RKO (cell line): Measurements from ENCODE around the gene LRATD1.
A peak's percentile ranks its signal among the peaks of the same experiment; 100 is the strongest.
"Not testable (repeated sequence)": the region's sequence is repeated elsewhere in the genome, so short reads cannot be mapped to it uniquely, and the experiment has no call there.

ENCODE experiments used
- DNase-seq: peaks from one replicate; pipeline ENCODE4 v3.0.0-alpha.2; 2016; ENCODE audit warnings: low spot score

The LRATD1 gene, protein sequence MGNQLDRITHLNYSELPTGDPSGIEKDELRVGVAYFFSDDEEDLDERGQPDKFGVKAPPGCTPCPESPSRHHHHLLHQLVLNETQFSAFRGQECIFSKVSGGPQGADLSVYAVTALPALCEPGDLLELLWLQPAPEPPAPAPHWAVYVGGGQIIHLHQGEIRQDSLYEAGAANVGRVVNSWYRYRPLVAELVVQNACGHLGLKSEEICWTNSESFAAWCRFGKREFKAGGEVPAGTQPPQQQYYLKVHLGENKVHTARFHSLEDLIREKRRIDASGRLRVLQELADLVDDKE

DNA sequence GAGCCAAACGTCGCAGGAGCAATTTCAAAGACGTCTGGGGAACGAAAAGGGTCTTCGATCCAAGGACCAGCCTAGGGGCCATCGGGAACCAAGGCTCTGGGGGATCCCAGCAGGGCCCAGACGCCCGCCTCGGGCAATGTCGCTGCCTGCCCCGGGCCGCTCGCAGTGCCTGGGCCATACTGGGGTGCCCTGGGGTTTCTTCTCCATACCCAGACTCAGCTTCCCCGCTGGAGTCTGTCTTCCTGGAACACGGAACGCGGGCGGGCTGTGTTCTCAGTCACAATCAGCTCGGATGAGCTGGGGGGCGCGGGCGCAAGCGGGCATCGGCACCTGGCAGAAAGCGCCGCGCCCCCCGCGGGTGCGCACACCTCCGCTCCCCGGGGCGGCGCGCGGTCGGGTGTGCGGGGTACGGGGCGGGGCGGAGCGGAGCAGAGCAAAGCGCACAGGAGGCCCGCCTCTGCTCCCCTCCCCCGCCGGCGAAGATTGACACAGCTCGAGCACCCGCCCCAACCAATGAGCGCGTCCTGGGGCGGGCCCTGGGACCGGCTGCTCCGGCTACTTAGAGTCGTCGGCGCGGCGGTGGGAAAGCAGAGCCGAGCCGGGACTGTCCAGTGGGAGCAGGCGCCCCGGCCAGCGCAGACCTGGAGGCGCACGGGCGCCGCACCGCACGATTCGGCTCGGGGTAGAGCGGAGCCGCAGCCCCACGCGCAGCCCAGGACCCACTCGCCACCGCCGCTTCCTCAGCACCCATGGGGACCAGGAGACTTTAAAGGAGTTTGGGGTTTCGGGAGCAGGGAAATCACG, at the start of gene LRATD1:
LRATD1 (plus strand) TSS at position 585 of the 804 bp plus-strand sequence. CDS start 1,263 bp downstream, outside the sequence.
- peak; percentile 75 for DNase-seq

DNA sequence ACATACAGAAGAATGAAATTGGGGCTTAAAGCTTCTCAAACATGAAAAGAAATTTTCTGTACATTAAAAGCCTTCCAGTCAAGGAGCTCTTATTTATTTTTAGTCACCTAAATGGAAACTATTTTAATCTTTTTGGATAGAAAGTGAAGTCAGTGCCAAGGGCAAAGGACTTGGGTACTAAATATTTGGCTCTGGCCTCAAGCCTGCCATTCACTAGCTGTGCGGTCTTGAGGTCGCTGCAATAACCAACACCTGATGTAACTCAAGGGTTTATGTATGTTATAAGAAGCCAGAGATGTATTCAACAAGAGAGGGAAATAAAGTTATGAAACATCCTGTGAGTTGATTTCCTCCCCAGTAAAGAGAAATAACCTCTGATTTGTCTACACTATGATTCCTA, 49.5 kb upstream of the LRATD1 start:
- DNase-seq: no peak

DNA sequence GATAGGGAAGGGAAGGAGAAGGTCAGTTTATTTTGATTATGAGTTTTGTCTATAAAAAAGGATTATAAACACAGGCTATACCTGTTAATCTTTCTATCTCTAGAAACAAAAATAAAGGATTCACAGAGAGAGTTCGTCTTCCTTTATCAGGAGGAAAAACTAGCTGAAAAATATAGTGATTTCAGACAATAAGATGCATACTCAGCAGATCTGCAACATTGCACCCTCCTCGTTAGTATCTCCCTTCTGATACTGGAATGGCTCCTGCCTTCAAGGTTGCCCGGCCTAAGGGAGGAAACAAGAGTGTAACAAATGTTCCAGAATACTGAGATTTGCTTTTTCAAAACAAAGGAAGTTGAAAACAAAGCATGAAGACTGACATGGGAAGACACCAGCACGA, 48.7 kb upstream of the LRATD1 start:
- DNase-seq: no peak

DNA sequence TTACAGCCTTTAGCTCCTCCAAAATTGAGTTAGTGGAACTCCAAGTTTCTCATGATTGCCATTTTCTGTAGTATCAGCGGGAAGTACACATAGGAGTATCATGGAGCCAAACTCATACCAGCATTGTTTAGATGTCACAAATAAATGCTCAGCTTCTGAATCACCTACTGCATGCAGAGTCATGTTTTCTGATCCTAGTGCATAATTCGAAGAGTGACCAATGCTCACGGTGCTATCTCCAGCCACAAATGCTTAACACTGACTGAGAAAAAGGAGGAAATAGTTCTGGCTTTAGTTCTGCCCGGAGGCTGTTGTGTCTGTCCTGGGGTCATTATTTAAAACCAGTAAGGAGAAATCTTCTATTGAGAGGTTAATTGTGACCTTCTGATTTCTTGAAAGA, 45.4 kb upstream of the LRATD1 start:
- peak; percentile 29 for DNase-seq

DNA sequence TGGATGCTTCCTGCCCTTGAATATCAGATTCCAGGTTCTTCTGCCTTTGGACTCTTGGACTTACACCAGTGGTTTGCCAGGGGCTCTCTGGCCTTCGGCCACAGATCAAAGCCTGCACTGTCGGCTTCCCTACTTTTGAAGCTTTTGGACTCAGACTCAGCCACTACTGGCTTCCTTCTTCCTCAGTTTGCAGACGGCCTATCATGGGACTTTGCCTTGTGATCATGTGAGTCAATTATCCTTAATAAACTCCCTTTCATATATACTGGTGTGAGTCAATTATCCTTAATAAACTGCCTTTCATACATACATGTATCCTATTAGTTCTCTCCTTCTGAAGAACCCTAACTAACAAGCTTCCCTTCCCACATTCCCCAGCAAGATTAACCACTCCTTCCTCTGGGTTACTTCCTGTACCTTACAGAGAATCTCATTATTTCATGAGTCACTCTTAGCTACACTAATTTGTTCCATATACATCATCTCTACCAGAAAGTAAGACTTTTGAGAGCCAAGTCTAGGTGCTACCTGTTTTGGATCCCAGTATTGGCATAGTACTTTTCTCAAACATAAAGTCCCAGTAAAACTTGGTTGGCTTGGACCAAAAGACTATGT, 31.3 kb upstream of the LRATD1 start:
- DNase-seq: peak; percentile 1

DNA sequence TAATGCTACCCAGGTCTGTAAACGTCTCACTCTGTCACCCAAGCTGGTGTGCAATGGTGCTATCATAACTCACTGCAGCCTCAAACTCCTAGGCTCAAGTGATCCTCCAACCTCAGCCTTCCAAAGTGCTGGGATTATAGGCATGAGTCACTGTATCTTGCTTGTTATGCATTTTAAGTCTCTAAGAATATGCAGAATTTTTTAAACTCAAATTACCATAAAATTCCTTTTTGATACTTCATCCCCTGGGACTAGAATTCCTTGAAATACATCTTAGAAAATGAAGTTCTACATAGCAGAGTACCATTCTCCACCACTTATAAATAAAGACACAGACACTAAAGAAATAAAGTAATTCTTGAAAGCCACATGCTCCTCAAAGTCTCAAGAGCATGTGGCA, 30.2 kb upstream of the LRATD1 start:
- DNase-seq: no peak

DNA sequence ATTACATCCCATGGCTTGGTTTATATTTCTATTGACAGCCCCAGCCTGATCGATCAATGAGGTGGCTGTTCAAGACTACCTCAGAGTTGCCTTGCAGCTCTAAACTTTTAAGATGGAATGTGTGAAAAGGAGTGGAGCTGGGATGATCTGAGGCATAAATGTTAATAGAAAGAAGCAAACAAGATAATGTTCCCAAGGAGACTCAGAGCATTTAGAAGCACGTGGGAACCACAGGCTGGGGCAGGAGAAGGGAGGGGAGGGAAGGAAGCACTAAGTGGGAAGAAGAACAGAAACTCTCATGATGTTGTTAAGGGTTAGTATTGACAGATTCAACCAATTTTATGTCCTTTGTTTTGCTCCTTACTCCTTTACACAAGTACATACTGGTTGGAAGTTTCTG, 28.8 kb upstream of the LRATD1 start:
- DNase-seq: no peak

DNA sequence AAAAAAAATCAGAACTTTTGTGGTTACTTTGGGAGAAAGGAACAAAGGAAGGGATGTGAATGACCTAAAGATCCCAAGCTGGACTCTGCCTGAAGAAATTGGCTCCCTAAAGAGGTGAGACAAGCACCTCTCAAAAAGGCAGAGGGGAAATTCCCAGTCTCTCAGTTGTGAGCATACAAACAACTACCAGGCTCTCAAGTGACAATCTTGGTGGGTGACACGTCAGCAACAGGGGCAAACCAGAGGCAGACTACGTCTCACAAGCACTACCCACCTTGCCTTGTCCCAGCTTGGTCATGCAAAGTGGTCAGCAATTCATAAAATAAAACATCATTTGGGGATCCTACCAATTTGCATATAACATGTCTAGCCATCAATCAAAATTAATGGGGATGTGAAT, 24.3 kb upstream of the LRATD1 start:
- no peak for DNase-seq

DNA sequence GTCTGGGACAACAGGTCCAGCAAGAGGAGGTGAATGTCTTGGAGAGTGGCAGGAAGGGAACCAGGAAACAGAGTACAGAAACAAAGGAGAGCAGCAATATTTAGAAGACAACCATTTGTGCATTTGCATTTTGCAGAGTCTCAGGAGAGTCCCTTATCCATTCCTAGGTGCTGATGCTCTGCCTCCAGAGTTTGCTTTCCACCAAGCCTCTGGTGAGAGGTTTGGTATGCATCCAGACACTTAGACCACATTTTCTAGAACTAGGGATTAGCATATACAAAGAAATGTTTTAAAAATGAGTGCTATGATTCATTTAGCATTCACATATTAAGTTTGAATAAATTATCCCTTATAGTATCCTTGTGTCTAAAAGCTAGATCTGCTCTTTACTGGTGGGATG, 18.5 kb upstream of the LRATD1 start:
- no peak for DNase-seq

DNA sequence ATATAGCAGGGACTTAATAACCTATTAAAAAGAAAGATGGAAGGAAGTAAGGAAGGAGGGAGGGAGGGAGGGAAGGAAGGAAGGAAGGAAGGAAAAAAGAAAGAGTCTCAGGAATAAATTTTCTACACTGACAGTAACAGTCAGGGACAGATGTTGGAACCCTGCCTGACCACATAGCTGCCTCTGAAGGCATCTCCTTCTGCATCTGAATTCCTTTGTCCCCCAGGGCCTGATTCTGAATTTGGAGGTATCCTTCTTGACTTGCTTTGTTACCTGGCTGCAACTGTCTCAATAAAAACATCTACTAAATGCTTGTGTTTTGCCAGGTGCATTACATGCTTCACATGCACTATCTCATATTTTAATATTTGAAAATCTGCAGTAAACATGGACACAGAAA, 17.4 kb upstream of the LRATD1 start:
- DNase-seq: no peak

DNA sequence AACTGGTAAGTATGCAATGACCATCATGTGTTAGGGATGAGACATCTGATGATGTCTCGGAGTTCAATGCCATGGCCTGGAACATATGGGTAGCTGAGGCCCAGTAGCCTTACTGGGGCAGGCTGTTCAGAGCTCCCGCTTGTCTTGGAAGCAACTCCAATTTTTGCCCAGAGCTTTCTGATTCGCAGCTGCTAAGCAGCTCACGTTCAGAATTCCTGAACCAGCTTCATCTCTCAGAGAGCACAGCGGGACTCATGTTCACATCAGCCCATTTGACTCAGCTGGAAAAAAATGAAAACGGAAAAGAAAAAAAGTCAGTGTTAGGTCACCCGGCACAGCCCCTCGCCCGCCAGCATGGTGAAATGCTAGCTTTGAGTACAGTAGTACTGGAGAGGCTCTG, 16.8 kb upstream of the LRATD1 start:
- no peak for DNase-seq

DNA sequence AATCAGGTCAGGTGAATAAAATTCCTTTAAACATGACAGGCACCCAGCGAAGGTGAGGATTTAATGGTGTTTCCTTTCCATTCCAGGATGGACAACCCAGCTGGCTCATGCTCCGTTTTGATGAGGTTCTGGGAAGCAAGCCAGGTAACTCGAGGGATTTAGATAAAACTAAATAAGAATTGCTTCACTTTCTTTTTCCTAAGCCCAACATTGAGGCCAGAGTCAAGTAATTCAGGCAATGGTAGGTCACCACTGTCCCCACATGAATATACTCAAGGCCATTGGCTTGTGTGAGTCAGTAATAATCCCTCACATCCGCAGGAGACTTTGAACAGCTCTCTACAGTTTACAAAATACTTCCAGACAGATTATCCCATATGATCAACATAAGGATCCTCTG, 16.2 kb upstream of the LRATD1 start:
- no peak for DNase-seq

DNA sequence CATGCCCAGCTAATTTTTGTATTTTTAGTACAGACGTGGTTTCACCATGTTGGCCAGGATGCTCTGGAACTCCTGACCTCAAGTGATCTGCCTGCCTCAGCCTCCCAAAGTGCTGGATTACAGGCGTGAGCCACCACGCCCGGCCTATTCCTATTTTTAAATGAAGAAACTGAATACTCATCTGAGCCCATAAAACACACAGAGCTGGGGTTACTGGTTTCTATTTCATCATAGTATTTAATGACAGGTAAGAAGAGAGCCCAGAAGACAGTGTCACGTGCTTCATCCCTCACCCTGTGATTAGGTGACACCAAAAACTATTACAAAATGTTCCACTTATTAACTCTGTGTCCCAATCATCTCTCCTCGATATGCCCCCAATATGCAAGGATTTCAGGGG, 15.6 kb upstream of the LRATD1 start:
- DNase-seq: no peak

DNA sequence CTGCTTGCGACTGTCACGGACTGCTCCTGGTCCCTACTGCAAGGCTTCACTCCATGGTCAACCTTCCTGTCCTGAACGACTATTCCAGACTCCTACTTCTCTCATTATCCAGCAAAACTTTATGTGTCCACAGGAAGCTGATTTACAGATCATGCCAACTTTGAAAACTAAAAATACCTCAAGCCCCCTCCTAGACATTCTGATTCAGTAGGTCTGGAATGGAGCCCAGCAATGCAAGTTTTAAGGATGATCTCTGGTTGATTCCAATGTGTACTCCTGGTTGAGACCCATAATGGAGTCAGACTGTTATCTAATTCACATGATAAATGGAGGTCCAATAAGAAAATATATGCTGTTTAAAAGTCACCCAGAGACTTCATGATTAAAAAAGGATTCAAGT, 13.1 kb upstream of the LRATD1 start:
- no peak for DNase-seq

DNA sequence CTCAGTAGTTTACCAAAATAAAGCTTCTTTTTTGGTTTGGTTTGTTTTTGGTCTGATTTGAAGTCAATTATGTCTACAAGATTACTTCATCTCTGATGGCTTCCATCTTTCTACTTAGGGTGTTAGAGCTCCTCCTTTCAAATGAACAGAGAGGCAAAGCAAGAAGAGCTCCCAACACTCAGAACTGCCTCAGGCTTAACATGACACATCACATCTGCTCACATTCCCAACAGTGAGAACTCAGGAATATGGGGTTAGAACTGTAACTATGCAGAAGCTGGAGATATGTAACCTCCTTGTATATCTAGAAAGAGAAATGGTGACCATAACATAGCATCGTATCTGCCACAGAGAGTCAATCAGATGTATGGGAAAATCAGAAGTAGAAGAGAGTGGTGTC, 11.4 kb upstream of the LRATD1 start:
- no peak for DNase-seq

DNA sequence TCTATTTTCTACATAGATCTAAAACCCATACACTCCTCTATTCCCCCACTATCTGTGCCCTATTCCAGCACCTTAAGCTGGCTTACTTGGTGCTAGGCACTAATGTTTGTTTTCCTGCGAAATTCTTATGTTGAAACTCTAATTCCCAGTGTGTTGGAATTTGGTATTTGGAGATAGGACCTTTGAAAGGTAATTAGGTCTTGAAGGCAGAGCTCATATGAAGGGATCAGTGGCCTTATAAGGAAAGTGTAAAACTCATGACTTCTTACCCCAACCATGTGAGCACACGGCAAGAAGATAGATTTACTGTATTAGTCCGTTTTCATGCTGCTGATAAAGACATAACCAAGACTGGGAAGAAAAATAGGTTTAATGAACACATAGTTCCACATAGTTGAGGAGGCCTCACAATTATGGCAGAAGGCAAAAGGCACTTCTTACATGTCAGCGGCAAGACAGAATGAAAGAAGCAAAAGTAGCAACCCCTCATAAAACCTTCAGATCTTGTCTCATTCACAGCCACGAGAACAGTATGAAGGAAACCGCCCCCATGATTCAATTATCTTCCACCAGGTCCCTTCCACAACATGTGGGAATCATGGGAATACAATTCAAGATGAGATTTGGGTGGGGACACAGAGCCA, 10.5 kb upstream of the LRATD1 start:
- DNase-seq: no peak

DNA sequence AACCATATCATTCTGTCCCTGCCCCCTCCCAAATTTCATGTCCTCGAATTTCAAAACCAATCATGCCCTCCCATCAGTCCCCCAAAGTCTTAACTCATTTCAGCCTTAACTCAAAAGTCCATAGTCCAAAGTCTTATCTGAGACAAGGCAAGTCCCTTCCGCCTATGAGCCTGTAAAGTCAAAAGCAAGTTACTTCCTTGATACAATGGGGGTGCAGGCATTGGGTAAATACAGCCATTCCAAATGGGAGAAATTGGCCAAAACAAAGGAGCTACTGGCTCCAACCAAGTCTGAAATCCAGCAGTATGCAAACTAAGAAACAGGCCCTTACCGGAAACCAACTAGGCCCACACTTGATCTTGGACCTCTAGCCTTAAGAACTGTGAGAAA, 10.0 kb upstream of the LRATD1 start:
- not testable (repeated sequence) for DNase-seq

DNA sequence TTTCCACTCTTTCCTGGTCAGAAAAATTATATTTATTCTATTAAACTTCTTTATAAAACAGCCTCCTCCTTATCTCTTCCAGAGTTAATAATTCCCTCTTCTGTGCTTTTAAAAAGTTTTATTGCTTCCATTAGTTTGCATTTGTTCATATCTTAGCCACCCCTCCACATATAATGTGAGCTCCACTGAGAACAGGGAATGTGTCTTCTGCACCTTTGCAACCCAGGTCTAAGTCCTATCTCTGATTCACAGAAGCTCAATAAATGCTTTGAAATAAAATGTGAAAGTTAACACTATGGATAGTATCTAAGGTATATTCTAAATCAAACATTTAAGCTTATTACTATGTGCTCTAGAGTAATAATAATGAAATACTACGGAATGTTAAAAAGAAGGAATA, 9.3 kb upstream of the LRATD1 start:
- no peak for DNase-seq

DNA sequence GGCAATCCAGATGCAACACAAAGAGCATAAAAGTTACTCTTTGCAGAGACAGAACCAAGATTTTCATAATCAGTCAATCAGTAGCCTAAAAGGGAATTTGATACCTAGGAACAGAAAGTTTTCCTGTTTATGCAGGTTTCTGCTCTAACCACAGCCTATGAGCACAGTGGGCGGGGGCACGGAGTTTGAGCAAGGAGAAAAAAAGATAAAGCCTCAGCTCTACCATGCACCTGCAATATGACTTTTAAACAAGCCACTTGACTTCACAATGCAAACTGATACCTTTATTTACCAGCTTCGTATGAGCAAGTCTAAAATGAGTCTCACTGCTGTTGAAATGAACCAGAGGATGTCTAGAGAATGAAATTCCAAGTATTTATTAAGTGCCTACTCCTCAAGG, 5.6 kb upstream of the LRATD1 start:
- no peak for DNase-seq

DNA sequence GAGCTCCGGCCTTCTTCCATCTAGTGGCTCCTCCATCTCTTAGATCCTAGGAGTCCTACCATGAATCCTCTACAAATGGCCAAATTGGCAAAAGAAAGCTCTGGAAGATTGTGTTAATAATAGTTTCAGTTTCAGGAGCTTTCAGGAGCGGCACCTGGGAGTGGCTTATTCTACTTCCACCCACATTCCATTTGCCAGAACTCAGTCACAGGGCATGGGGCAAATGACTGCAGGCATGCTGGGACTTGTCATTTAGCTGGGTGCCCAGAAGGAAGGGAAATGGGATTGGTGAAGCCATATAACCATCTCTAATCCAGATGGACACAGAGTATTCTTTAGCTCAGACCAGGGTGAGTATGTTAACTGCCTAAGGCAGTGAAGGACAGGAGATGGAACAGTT, 3.6 kb upstream of the LRATD1 start:
- no peak for DNase-seq

DNA sequence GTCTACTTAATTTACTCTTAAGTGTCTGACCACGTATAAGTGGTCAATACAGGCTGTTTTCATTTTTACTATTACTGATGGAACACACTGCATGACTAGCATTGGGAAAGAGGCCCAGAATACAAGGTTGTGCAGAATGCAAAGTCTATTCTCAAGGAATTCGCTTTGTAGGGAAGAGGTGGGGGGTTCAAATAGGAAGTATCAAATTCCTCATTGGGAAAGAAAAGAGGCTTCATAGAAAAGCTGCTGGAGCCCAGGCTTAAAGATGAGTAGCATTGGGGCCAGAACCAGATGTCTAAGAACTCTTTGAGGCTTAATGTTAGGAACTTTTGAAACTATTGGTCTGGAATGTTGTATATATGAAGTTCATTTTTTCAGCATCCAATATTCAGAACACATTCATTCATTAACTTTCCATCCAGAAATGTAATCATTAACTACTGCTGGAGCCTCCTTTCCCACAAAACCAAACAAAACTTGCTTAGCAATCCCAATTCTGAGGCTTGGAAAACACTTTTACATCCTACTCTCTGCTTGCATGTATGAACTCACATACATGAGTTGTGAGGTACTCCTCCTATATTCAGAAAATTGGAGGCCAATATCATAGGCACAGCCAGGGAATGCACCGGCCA, 994 bp upstream of the LRATD1 start:
- no peak for DNase-seq

DNA sequence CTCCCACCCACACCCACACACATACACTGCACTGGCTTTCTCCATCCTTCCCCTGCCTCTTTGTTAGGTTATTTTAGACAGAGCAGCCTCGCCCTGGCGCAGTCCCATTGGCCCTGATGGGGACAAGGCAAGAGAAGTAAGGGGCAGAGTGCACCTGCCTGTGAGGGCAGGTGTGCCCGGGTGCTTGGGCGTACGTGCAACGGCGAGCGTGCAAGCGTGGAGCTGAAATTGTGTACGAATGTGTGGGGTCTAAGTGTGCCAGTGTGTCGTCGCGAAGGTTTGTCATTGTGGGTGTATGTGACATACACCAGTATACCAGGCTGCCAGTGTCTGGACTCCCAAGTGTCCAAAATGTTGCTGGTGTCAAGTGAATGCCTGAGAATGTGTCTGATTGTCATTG, 544 bp downstream of the LRATD1 start:
- no peak for DNase-seq
